Measurements from ENCODE around the gene ABITRAM.
A peak's percentile ranks its signal among the peaks of the same experiment; 100 is the strongest.
"Not testable (repeated sequence)": the region's sequence is repeated elsewhere in the genome, so short reads cannot be mapped to it uniquely, and the experiment has no call there.

Gene ABITRAM

DNA sequence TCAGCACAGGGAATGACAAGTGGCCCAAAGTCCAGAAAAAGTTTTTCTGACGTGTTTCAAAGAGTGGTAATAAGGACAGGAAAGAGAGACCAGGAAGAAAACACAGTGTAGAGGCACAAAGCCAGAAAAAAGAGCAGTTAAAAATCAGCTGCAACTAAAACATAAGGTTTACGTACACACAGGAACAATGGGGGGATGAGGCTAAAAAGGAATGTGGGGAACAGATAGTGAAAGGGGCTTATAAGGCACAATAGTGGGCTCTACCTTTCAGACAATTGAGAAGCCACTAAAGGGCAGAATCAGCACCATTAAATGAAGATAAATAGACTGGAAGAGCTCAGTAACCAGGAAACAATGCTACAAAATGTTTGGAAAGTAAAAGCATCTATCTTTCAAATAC is 5.8 kb upstream of the ABITRAM start:
- no peak for DNase-seq

DNA sequence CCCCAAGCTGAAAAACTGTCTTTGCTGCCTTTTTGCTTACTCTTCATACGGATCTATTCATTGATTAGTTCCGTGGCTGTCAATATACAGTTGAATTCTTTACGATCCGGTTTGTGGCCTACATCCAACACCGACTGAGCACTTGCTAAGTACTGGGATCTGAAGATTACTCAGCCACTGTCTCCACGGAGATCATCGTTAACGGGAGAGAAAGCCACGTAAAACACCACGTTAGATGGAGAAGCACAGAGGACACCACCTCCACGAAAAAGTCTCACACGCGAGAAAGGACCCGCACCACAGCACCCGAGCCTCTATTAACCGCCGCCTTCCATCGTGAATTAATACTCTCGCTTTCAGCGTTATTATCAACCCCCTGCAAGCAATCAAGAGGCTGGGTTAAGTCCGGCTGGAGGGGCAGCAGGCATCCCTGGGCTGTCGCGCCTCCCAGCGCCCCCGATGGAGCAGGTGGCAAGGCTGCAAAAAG is 926 bp upstream of the ABITRAM start:
- DNase-seq = peak in 17 of 56 donors; percentile 12 to 56 (median 45)

DNA sequence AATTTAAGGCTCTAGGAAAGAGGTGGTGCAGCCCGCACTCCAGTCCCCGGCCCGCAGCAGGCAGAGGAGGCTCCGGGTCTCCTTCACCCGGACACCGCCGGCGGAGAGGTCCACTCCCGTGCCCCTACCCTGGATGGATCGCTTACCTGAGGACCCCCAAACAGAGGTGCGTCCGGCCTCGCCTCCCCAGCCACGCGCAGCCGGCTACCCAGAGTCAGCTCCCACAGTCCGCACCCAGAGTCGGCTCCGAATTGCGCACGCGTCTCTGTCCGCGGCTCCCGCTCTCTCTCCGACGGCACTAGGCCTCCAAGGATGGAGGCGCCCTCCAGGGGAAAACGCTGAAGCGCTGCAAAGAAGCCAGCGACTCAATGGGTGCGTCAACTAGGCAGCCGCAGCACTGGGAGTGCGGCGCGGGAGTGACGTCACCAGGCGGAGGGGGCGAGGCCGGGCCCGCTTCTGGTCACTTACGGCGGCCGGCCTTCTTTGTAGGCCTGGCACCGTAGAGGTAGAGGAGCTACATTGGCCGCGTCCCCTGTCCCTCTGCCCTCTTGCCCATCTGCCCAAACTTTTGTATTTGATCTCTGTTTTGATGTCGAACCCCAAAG is 380 bp upstream of the ABITRAM start, which contains the start of gene ELP1:
Gene ELP1 (minus strand): TSS at position 407 of the 605 bp plus-strand sequence. CDS start 2,978 bp downstream, outside the sequence.
- DNase-seq = peak in 55 of 56 donors; percentile 69 to 96 (median 88)

DNA sequence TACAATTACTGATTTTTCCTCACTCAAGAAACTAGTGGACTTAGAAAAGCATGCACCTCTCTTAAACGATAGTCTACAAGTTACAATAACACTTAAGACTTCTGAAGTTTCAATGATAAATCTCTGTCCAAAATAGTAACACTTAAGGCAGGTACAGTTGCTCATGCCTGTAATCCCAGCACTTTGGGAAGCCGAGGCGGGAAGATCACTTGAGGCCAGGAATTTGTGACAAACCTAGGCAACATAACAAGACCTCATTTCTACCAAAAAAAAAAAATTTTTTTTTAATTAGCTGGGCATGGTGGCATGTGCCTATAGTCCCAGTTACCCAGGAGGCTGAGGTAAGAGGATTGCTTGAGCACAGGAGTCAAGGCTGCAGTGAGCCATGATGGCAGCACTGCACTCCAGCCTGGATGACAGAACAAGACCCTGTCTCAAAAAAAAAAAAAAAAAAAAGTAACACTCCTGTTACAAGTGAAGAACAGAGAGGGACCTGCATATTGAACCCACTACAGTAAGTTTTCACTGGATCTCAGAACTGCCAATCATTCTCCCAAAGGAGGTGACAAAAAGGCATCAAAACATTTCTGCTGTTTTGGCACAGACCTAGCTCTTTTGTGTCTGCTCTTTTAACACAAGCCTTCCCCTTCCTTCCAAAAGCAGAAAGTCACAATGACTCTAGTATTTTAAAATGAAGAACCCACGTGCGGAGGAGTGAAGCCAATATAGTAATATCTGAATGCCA is 3.5 kb downstream of the ABITRAM start:
- no peak for DNase-seq

DNA sequence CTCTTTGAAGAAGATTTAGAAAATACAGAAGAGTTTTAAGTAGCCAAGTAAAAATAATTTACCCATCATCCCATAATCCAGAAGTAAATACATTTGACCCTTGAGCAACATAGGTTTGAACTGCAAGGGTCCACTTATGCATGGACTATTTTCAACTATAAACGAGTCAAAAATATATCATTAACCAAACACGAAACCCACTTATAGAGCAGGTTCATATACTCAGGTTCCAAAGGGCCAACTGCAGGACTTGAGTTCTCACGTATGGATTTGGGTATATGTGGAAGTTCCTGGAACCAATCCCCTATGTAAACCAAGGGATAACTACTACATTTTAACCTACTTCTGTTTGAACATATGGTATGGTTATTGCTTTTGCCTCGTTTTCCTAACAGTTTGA is 5.8 kb downstream of the ABITRAM start:
- no peak for DNase-seq

DNA sequence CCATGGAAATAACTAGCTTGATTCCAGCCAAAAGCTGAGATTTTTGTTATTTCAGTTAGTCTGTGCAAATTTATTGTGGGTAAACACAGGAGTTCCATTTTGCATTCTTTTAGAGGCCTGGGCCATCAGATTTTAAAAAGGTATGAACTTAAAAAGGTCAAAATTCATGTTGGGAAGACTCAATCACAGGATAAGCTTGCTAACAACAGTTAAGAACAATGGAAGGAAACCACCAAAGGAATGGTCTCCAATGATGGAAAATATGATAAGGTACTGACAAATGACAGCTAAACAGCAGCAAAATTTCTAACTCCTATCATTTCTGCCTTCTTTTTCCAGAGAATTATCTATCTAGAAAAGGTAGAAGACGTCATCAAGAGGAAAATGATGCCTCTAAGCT is 16.0 kb downstream of the ABITRAM start:
- DNase-seq = no peak

DNA sequence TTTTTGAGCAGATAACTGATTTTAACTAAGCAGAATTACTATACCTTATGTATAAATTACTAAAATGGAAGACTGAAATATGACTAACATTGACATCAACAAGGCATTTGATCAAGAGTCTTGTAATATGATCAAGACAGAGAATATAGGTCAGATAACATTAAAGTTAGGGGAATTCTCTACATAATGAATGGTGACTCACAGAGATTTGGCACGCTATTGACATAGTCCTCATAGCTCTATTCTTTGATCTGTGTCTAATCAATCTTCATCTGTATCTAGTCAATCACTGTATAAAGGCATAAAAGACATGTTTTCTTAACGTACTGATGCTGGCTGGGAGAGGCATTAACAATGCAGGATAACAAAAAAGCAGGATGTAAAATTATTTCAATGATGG is 17.4 kb downstream of the ABITRAM start:
- no peak for DNase-seq

DNA sequence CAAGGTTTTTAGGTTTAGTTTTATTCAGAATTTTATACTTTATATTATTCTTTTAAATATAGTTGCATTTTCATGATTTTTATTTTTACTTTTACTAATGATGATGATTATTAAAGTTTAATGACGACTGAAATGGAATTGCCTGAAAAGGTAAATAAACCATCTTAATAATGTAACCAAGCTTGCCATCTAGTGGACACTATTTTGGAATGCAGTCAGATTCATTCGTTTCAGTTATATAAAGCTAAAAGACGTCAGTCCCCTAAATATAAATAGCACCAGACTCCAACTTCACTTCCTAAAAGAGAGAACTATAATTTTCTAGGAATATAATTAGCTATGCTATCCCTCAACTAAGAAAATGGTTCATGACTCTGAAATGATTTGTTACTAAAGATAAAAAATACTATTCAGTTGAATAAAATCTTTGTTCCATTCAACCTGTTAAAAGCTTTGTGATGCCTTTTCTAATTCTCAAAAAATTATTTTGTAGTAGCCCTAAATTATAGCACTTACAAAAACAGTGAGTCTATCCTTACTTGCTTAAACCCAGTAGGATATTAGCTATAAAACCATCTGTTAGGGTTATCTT is 19.9 kb downstream of the ABITRAM start:
- DNase-seq = peak in 1 of 56 donors; percentile 6

DNA sequence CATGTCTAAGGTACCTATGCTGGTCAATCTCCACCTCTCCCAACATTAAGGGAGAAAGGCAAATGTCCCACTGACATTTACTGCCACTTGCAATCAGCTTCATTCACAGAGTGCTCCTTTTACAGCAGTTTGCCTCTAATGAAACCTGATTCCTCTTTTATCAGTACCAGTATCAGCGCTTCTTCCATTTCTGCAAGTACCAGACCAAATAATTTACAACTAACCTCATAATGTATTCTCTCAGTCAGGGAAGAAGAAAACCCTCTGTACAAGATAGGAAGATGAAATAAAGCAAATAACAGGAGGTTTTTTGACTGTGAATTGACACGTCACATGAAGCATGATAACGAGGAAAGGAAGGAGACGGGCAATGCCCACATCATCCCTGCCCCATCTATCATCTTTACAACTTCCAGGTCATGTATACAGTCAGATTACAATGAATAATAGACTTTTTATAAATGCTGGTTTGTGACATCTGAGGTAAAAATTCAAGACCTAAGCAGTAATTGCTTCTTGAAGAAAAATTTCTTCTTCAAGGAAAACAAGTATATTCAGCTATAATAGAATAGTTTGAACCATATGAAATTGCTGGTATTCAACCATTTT is 21.9 kb downstream of the ABITRAM start:
- DNase-seq = no peak

DNA sequence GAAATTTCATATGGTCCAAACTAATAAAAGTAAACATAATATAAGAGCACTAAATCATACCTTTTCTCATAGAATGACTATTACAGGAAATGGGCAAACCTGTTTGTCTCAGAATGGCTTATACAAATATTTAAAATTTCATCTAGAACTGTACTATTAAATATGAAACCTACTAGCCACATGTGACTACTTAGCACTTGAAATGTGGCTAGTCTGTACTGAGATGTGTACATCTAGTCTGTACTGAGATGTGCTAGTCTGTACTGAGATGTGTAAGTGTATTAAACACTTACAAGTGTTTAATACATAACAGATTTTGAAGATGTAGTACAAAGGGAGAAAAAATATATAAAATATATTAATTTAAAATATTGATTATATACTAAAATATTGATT is 22.4 kb downstream of the ABITRAM start:
- DNase-seq = no peak

DNA sequence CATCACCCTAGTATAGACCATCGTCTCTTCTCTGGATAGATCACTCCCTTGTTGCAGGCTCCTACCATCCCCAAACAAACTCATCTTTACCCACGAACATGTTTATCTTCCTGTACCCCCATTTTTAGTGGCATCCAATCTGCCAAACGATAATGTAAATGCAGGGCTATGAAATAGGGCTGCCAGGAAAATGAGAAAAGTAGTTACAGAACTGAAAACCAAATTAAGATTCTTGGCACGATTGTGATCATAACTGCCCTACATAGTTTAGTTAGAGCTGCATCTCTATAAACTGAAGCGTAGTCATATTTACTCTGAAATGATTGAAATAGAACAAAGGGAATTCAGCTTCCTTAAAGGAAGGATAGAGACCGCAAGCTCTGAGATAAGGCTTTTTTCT is 26.1 kb downstream of the ABITRAM start:
- DNase-seq = no peak

DNA sequence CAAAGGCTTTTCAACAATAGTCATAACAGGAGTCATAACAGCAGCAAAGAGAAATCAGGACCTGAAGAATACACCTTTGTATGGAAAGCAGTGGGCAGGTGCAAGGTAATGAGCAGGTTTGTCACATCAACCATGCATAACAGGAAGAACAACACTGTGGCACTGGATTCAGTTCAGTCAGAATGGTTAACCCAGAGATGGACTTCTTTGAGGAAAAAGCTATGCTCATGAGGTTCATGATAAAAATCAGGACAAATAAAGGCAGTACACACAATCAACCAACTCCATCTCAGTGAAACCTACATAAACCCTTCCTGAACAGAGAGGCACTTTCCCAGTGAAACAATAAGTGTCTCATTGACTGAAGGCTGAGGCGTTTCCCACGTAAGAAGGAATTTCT is 27.0 kb downstream of the ABITRAM start:
- no peak for DNase-seq

DNA sequence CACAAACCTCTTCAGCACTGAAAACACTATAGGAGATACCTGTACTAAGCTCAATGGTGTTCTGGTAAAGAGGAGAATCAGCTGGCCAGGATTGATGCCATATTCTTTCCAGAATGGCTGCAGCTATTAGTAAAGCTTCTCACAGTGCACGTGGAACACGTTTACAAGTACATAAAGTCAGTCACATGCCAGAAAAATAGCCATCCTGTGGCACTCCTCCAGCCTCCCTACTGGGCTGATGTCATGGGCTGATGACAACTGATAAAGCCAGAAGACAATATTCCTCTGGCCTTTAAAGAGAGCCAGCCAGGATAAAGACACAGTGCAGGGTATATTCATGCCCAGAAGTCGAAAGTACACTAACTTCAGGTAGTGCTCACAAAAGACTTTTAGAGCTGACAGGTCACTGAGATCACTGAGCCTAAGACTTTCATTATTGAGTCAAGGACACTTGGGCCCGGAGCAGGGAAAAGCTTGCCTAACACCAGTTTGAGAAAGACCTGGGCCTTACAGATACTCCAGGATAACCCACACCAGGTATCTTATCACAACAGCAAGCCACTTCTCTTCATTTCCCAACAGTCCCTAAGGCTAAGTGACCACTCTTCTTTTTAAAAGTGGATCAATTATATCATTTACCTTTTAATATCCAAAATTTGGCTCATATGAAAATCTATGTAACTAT is 29.4 kb downstream of the ABITRAM start:
- DNase-seq = no peak

DNA sequence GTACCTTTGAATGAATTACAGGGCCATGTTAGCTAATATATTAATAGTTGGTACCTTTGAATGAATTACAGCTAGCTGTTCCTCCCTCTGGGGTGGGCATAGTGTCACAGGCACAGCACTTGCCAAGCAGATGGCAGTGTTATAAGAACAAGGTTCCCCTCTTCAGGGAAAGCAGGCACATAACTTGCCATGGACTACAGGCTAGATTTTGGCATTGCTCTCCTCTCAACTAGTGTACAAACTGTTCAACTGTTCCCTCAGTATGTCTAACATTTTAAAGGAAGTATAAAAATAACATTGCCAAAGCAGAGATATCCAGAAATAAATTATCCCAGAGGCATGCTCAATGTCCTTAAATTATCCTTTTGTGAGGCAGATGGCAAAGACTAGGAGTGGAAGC is 33.7 kb downstream of the ABITRAM start:
- no peak for DNase-seq

DNA sequence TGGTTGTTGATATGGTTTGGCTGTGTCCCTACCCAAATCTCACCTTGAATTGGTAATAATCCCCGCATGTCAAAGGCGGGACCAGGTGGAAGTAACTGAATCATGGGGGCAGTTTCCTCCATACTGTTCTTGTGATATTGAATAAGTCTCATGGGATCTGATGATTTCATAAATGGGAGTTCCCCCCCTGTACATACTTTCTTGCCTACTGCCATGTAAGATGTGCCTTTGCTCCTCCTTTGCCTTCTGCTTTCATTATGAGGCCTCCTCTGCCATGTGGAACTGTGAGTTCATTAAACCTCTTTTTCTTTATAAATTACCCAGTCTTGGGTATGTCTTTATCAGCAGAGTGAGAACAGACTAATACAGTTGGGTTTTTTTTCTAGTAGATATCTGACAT is 37.2 kb downstream of the ABITRAM start:
- not testable (repeated sequence) for DNase-seq

DNA sequence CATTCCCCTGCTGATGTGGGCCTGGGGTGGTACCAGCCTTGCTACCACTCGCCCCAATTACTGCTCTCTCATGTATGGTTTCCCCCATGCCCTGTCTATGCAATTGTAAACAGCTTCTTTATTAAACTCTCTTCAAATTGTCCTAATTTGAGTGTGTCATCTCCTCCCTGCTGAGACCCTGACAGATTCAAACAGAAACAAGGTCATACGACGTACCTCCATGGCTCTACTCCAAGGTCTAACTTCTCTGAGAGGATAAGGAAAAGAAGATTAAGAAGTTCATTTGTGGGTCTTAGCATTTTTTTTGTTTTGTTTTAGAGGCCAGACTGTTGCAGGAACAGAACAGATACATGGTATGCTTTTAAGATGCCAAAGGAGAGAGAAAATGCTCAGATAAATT is 38.0 kb downstream of the ABITRAM start:
- no peak for DNase-seq

DNA sequence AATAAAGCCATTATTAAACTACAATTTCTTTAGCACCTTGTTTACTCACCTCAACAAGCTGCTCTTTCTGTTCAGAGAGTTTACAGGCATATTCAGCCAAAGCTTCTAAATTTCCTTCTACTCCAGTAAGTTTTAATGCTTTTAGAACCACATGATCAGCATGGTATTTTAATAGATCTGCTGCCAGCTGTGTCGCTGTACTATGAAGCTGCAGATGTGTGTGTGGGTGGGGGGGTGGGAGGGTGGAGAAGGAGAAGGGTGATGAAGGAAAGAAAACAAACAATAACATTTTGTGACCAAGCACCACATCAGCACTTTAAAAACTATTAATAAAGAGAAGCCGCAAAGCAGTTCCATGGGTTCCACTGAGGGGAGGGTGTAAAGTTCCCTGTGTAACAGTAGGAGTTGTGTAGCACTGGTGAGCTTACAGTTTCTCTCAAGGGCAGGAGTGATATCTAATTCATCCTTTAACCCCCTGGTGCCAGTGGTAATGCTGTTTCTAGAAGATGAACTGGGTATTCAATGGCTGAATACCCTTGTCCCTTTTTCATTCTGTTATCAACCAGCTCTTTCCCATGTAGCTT is 38.5 kb downstream of the ABITRAM start:
- no peak for DNase-seq

DNA sequence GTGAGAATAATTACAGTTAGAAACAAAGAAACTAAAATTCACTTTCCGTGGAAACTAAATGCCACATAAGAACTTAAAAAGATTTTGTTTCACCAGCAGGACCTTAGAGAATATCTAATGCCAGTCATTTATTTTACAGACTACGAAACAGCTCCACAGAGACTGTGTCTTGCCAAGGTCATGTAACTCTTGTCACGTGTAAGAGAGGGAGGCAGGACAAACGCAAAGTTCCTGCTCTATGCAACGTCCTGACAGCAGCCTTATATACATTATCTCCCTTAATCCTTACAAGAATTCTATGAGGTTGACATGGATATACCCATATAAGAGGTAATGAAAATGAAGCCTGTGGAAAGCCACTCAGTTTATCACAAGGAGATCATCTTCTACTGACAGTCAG is 39.7 kb downstream of the ABITRAM start:
- DNase-seq = no peak

DNA sequence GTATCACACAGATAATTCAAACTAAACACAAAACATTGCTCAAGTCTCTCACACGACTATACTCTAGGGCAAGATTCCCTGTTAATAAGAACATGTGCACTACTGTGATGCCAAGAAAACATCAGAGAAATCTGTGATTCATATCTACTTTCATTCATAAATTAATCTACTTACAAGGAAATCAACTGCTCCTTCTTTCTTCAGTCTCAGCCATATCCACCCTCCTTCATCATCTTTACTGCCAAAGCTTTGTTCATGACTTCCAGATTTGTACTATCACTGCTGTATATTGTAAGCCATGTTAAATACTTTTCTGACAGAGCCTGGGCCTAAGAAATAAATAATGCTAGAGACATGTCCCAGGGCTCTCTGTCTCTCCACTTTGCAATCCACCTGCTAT is 44.0 kb downstream of the ABITRAM start:
- DNase-seq = no peak

DNA sequence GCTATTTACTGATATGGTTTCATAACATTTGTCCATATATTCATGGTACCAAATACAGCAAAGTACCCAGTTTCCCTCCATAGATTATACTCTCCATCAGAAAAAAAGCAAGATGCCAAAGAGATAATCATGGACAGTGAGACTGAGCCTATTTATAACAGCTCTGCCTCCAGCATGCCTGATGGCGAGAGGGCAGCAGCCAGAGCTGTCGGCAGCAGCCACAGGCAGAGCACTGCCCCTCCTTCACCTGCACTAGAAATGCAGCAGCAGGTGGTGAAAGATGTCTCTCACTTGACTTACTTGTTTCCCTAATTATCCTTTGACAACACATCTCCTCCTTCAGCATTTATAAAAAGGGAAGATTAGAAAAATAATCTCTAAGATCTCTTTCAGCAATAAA is 46.7 kb downstream of the ABITRAM start:
- no peak for DNase-seq

DNA sequence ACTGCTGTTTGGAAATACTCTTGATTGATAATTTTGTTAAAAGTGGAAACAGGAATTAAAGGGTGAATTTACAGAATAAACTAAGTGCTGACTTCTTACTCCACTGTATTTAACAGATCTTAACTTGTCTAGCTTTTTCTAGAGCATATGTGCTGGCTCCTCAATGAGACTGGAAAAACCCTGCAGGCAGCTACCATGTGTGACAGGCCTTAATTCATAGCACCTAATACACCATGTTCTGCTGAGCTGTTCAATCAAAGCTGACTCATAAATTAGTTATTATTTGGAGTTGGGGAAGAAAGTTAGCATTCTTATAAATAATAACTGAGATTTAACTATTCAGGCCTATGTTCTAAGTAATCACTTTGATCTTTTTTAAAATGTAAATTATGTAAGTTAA is 49.7 kb downstream of the ABITRAM start:
- DNase-seq = no peak
